HAP-1 (cell line): ENCODE data around the gene CCDC78.

Experiments
- DNase-seq, 2 experiments: peaks; one replicate each; pipeline ENCODE4 v3.0.0-alpha.2; 2016 to 2020; ENCODE audit warnings: low spot score in 2 of 2
- H3K27me3 ChIP-seq: fragments of 250-450 bp; sonication (Bioruptor Pico); 2 replicates; pipeline ENCODE4 v1.5.1; 2020; ENCODE audit warnings: low read depth, mild to moderate bottlenecking, moderate library complexity
- H3K36me3 ChIP-seq: fragments of 250-450 bp; sonication (Bioruptor Pico); replicated peaks from 2 replicates; pipeline ENCODE4 v1.5.1; 2020; ENCODE audit warnings: mild to moderate bottlenecking
- H3K4me1 ChIP-seq: fragments of 250-450 bp; sonication (Bioruptor Pico); 2 replicates; pipeline ENCODE4 v1.5.1; 2020; ENCODE audit warnings: mild to moderate bottlenecking
- H3K4me3 ChIP-seq: fragments of 250-450 bp; sonication (Bioruptor Pico); 2 replicates; pipeline ENCODE4 v1.5.1; 2020; ENCODE audit warnings: mild to moderate bottlenecking, moderate library complexity
- H3K9me3 ChIP-seq: fragments of 250-450 bp; sonication (Bioruptor Pico); 2 replicates; pipeline ENCODE4 v1.5.1; 2020; ENCODE audit warnings: mild to moderate bottlenecking, moderate library complexity
- in situ Hi-C: fragments of 300-500 bp; cut with MboI; formaldehyde crosslinking; loops from 3 replicates; pipeline ENCODE4 v1.14.3; 2020; ENCODE audit warnings: low sequenced_read_pairs, inconsistent platforms, mixed read lengths

Gene CCDC78

GRCh38 chr16:739560-740458 is 13.6 kb upstream of the CCDC78 start:
- H3K9me3 ChIP-seq, result no peaks in the 10 kb centered on the region
- DNase-seq, result no peak
- in situ Hi-C loops, result no loop called here
- peak overlapping the region; percentile 98 for H3K4me3 ChIP-seq
- no peaks in the 10 kb centered on the region for H3K27me3 ChIP-seq
- H3K4me1 ChIP-seq, result peaks cover 6% of the 10 kb centered on the region
- peaks cover 32% of the 10 kb centered on the region for H3K36me3 ChIP-seq

- Histone ChIP-seq H3K4me3 (no peak overlapping the region), H3K9me3 (no peaks in the 10 kb centered on the region), H3K36me3 (peaks cover 54% of the 10 kb centered on the region), H3K4me1 (peaks cover 6% of the 10 kb centered on the region), H3K27me3 (no peaks in the 10 kb centered on the region)
- in situ Hi-C loops, result no loop called here
- no peak for DNase-seq
These were observed 10.8 kb upstream of the CCDC78 start for GRCh38 chr16:736936-737481.

- H3K36me3 ChIP-seq, result peaks cover 62% of the 10 kb centered on the region
- in situ Hi-C loops, result no loop called here
- H3K4me3 ChIP-seq, result no peak overlapping the region
These were observed 9.8 kb upstream of the CCDC78 start for GRCh38 chr16:735982-736453.

GRCh38 chr16:734981-735881 is 9.0 kb upstream of the CCDC78 start:
- Histone ChIP-seq H3K36me3 (peaks cover 65% of the 10 kb centered on the region), H3K4me3 (no peak overlapping the region), H3K4me1 (peaks cover 3% of the 10 kb centered on the region; the same call in 1 of the 2 replicates)

More at GRCh38 chr16:735982-736453, 9.8 kb upstream of the CCDC78 start:
- Histone ChIP-seq H3K4me1 (peaks cover 3% of the 10 kb centered on the region; the same call in 1 of the 2 replicates), H3K9me3 (no peaks in the 10 kb centered on the region), H3K27me3 (no peaks in the 10 kb centered on the region)
- DNase-seq, result no peak

DNA sequence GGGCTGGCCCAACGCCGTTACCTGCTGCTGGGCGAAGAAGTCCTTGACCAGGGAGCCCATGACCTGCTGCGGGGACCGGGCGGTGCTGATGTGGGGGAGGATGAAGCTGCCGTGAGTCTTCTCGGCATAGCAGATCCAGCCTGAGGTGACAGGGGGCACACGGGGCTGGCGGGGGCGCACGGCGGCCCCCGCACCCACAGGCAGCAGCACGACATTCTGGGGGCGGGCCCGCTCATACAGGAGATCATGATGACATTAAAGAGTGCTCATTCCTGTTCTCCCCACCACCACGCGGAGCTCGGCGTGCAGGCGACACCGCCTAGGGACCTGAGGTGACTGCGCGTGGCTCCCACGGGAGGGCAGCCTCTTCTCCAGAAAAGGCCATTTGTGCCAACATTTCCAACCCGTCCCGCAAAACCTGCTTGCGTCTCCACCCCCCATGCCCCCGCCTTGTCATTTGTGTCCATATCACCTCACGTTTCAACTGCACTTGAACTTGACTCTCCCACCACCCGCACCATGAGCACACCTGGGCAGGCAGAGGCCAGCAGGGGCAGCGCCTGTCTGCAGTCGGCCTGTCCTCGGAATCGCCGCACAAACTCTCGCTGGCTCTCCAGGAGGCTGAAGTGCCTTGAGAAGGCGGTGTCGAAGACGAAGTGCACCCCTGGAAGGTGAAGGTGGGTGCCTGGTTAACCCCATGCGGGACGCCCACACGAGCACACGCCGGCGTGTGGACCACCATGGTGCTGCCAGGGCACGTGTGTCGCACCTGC is 8.2 kb upstream of the CCDC78 start:
- Histone ChIP-seq H3K9me3 (no peaks in the 10 kb centered on the region), H3K4me1 (no peaks in the 10 kb centered on the region), H3K27me3 (no peaks in the 10 kb centered on the region), H3K4me3 (no peak overlapping the region), H3K36me3 (peaks cover 74% of the 10 kb centered on the region)
- no peak for DNase-seq
- in situ Hi-C loops, result loop anchor here (5.0 kb wide), 1 partner anchor 53 kb away; the partner anchor contains the start of genes CHTF18 and RPUSD1

More at GRCh38 chr16:734981-735881, 9.0 kb upstream of the CCDC78 start:
- Histone ChIP-seq H3K9me3 (no peaks in the 10 kb centered on the region), H3K27me3 (no peaks in the 10 kb centered on the region)
- in situ Hi-C loops, result loop anchor here (5.0 kb wide), 1 partner anchor 52 kb away; the partner anchor contains the start of genes CHTF18 and RPUSD1
- DNase-seq, result no peak

DNA sequence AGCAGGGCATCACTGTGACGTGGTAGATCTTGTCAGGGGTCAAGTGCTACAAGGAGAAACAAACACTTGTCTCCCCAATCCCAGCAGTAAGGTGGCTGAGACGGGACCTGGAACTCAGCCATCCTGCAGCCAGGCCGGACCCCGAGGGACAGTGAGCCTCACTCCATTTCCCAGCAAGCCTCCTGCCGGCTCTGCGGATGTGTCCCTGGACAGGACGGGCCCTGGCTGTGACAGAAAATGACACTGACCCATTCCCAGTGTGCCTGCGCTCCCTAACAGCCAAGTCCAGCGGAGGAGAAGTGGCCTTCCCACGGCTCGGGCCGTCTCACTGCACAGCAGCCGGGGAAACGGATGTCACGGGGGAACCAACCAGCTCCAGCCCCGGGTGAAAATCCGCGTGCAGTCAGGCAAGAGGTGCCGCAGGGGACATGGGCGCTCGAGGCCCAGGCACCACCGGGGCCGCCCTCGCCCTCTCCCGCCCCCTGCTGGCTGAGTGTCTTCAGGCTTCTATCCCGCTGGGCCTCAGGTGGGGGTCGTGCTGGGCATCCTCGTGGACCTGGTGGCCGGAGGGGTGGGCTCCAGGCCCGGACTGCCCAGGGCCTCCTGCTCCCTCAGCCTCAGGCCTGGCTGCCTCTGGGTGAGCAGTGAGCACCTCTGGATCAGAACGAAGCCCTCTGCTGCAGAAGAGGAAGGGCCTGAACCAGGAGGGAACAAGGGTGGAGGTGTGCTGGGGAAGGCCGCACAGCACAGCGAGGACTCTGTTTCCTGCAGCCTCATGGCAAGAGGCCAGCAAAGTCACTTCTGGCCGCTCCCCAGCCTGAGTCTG is 7.4 kb upstream of the CCDC78 start:
- Histone ChIP-seq H3K4me1 (peaks cover 5% of the 10 kb centered on the region), H3K9me3 (no peaks in the 10 kb centered on the region), H3K27me3 (no peaks in the 10 kb centered on the region), H3K36me3 (peaks cover 77% of the 10 kb centered on the region), H3K4me3 (no peak overlapping the region)
- in situ Hi-C loops, result loop anchor here (5.0 kb wide), 1 partner anchor 54 kb away; the partner anchor contains the start of genes CHTF18 and RPUSD1
- DNase-seq, result peak in 1 of 2 experiments; percentile 78

- Histone ChIP-seq H3K27me3 (no peaks in the 10 kb centered on the region), H3K4me1 (peaks cover 5% of the 10 kb centered on the region), H3K4me3 (no peak overlapping the region), H3K9me3 (no peaks in the 10 kb centered on the region), H3K36me3 (peaks cover 75% of the 10 kb centered on the region)
- in situ Hi-C loops, result loop anchor here (5.0 kb wide), 1 partner anchor 54 kb away; the partner anchor contains the start of genes CHTF18 and RPUSD1
- no peak for DNase-seq
These were observed 6.7 kb upstream of the CCDC78 start for GRCh38 chr16:732936-733335.

DNA sequence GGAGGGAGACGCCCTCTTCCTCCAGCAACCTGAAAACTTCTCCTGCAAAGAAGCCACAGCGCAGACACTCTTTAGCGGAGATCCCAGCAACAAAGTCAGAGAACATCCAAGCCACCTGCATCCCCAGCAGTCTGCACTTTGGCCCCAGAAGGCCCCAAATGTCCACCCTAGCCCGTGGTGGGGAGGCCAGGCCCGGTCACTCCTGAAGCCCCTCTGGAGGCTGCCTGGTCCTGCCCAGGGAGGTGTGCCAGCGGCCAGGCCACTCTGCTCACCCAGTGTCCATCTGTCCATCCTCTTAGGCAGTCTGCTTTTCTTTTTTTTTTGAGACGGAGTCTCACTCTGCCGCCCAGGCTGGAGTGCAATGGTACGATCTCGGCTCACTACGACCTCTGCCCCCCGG is 6.1 kb upstream of the CCDC78 start:
- Histone ChIP-seq H3K36me3 (peaks cover 72% of the 10 kb centered on the region), H3K4me1 (peaks cover 5% of the 10 kb centered on the region), H3K4me3 (no peak overlapping the region), H3K27me3 (no peaks in the 10 kb centered on the region), H3K9me3 (no peaks in the 10 kb centered on the region)
- in situ Hi-C loops, result loop anchor here (5.0 kb wide), 1 partner anchor 55 kb away; the partner anchor contains the start of genes CHTF18 and RPUSD1
- no peak for DNase-seq

DNA sequence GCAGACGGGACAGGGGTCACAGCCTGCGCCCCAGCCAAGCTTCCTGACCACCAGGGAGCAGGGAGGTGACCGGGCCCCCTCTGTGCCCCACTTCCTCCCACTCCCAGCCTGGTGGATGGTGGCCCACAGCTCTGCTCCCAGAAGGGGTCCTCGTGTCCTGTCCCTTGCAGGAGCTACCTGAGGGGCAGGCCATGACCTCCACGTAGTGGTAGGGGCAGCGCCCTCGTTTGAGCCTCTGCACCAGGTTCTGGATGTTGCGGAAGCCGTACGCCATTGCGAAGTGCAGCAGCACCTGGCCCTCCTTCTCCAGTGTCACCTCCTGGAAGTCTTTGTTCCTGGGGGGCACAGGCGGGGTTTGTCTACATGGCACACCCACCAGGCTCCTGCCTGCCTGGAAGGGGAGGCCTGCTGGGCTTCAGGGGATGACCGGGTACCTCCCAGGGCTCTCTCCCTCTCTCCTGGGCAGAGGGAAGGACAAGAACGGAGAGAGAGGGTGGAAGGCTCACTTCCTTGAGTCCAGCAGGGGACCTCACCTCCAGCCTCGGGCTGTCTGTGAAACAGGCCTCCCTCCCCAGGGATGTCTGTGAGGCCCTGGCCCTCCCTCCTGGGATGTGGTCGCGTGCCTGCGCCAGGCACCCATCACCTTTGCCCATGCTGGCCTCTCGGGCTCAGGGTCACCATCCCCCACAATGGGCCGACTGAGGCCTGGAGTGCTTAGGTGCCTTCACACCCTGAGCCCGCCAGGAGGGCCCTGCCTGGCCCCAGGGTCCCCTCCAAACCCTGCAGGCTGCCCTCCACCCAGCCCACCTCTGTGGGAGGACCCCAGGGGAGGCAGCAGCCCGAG is 4.6 kb upstream of the CCDC78 start:
- Histone ChIP-seq H3K4me1 (peaks cover 5% of the 10 kb centered on the region), H3K27me3 (no peaks in the 10 kb centered on the region), H3K9me3 (no peaks in the 10 kb centered on the region), H3K36me3 (peaks cover 57% of the 10 kb centered on the region), H3K4me3 (no peak overlapping the region)
- DNase-seq, result no peak
- in situ Hi-C loops, result loop anchor here (5.0 kb wide), 1 partner anchor 56 kb away; the partner anchor contains the start of genes CHTF18 and RPUSD1

DNA sequence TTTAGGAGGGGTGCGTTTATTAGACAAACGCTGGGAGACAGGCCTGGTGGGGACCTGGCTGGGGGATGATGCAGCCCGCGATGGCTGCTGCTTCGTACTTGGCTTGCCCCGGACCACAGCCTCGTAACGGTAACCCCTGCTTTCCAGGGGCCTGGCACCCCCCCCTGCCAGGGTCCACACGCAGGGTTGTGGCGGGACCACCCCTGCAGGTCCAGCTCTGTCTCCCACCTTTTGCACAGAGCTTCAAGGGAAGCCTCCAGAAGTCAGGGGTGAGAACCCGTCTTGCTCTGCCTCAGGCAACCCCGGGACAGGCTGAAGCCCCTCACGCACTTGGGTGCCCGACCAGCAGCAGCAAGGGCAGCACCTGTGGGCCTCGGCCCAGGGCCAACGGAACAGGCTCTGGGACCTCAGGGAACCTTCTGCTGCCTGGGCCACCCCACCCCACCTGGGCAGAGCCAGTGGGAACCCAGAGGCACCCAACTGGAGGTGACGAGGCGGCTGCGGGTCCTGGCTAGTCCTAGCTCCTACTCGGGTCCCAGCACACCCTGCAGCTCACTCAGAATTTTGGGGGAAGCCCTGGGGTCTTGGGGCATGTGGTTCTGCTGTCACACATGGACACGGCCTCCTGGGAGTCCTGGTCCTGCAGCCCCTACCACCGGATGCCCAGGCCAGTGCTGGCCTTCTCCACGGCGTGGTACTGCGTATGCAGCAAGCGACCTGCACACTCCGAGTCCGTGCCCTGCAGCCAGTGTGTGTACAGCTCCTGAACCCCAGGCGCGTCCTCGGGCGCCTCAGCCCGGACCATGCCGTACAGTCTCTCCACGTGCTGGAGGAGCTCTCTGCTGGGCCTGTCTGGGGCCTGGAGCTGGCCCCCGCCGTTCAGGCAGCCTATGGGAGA is 3.8 kb upstream of the CCDC78 start:
- Histone ChIP-seq H3K36me3 (peaks cover 49% of the 10 kb centered on the region), H3K27me3 (no peaks in the 10 kb centered on the region), H3K4me1 (peaks cover 5% of the 10 kb centered on the region), H3K4me3 (peak overlapping the region; percentile 71; the same call in 1 of the 2 replicates), H3K9me3 (no peaks in the 10 kb centered on the region)
- no peak for DNase-seq
- in situ Hi-C loops, result loop anchor here (5.0 kb wide), 1 partner anchor 57 kb away; the partner anchor contains the start of genes CHTF18 and RPUSD1
